GM19324 (cell line): ENCODE measurements around the gene IFT81.
"Not testable (repeated sequence)": the region's sequence is repeated elsewhere in the genome, so short reads cannot be mapped to it uniquely, and the experiment has no call there.

Source experiments
- ATAC-seq: cut with Tn5 transposase; IDR thresholded peaks from one replicate; pipeline ENCODE4 v1.9.1; 2021; ENCODE audit warnings: mild to moderate bottlenecking, moderate library complexity; ENCODE audit not compliant: unreplicated experiment, low FRiP score

IFT81 gene

GRCh38 chr12:110198386-110198785 lies 74.2 kb downstream of the IFT81 start:
- ATAC-seq = no peak

GRCh38 chr12:110199339-110200123 lies 75.4 kb downstream of the IFT81 start:
- no peak for ATAC-seq

- ATAC-seq = no peak
These were observed 75.9 kb downstream of the IFT81 start for GRCh38 chr12:110200124-110200417.

GRCh38 chr12:110201995-110202394 lies 77.8 kb downstream of the IFT81 start:
- ATAC-seq = no peak

- ATAC-seq = no peak
These were observed 79.4 kb downstream of the IFT81 start for GRCh38 chr12:110203546-110203945.

GRCh38 chr12:110205931-110206330 lies 81.8 kb downstream of the IFT81 start:
- no peak for ATAC-seq

GRCh38 chr12:110211639-110212536 lies 87.7 kb downstream of the IFT81 start:
- not testable (repeated sequence) for ATAC-seq

GRCh38 chr12:110217996-110218674 lies 94.0 kb downstream of the IFT81 start:
- no peak for ATAC-seq

- ATAC-seq = no peak
These were observed 97.9 kb downstream of the IFT81 start for GRCh38 chr12:110222027-110222426.

- ATAC-seq = no peak
These were observed 98.3 kb downstream of the IFT81 start for GRCh38 chr12:110222433-110222832.

- no peak for ATAC-seq
These were observed 99.7 kb downstream of the IFT81 start for GRCh38 chr12:110223777-110224378.

- no peak for ATAC-seq
These were observed 100.5 kb downstream of the IFT81 start for GRCh38 chr12:110224379-110225304.

- no peak for ATAC-seq
These were observed 103.0 kb downstream of the IFT81 start for GRCh38 chr12:110227138-110227537.

GRCh38 chr12:110228348-110228747 lies 104.2 kb downstream of the IFT81 start:
- ATAC-seq = not testable (repeated sequence)

- ATAC-seq = no peak
These were observed 104.6 kb downstream of the IFT81 start for GRCh38 chr12:110228756-110229155.

GRCh38 chr12:110229409-110229808 lies 105.3 kb downstream of the IFT81 start:
- ATAC-seq = no peak

GRCh38 chr12:110230655-110231054 lies 106.5 kb downstream of the IFT81 start:
- no peak for ATAC-seq

GRCh38 chr12:110233212-110233903 lies 109.2 kb downstream of the IFT81 start:
- ATAC-seq = no peak

GRCh38 chr12:110234331-110234751 lies 110.2 kb downstream of the IFT81 start:
- ATAC-seq = no peak
